SK-N-MC (cell line): ENCODE data around the gene ZBTB25.

Experiments used
- EZH2 ChIP-seq: fragments of 200-600 bp; sonication (generic); IDR thresholded peaks from one replicate; pipeline ENCODE4 v1.6.1; 2017; ENCODE audit warnings: antibody characterized with exemption
- FOXP2 ChIP-seq: optimal IDR thresholded peaks from 2 replicates; pipeline ENCODE3; 2011; ENCODE audit warnings: mild to moderate bottlenecking, moderate library complexity; ENCODE audit not compliant: insufficient read depth; ENCODE audit errors: extremely low read length, control extremely low read depth
- POLR2AphosphoS5 ChIP-seq: IDR thresholded peaks from 2 replicates; pipeline ENCODE4 v1.6.1; 2012; ENCODE audit warnings: mild to moderate bottlenecking, low read depth, low read length, borderline replicate concordance

GRCh38 chr14:64502456-64502855 is 1.2 kb downstream of the ZBTB25 start:
- TF ChIP-seq EZH2 (no peak), POLR2AphosphoS5 (no peak), FOXP2 (no peak)
